Iris pigment epithelial cell (primary cell): ENCODE data around the gene GFRA1.

Experiments used
- DNase-seq: peaks from one replicate; pipeline ENCODE4 v3.0.0-alpha.2; 2011; ENCODE audit warnings: low read depth

The GFRA1 gene

GRCh38 chr10:116241085-116241484, 31.9 kb downstream of the GFRA1 start:
- no peak for DNase-seq

- DNase-seq: no peak
These were observed 32.7 kb downstream of the GFRA1 start for GRCh38 chr10:116240157-116240950.

- no peak for DNase-seq
These were observed 33.8 kb downstream of the GFRA1 start for GRCh38 chr10:116239229-116239628.

GRCh38 chr10:116237970-116238369, 35.0 kb downstream of the GFRA1 start:
- DNase-seq: no peak

- DNase-seq: peak; percentile 55
These were observed 35.7 kb downstream of the GFRA1 start for GRCh38 chr10:116237260-116237659.

- DNase-seq: no peak
These were observed 39.8 kb downstream of the GFRA1 start for GRCh38 chr10:116233230-116233629.

GRCh38 chr10:116232613-116233012, 40.4 kb downstream of the GFRA1 start:
- DNase-seq: no peak

- no peak for DNase-seq
These were observed 46.2 kb downstream of the GFRA1 start for GRCh38 chr10:116226766-116227165.

- no peak for DNase-seq
These were observed 47.0 kb downstream of the GFRA1 start for GRCh38 chr10:116226053-116226452.

- no peak for DNase-seq
These were observed 49.7 kb downstream of the GFRA1 start for GRCh38 chr10:116223289-116223688.

GRCh38 chr10:116221053-116221452, 52.0 kb downstream of the GFRA1 start:
- DNase-seq: no peak

GRCh38 chr10:116216676-116217075, 56.3 kb downstream of the GFRA1 start:
- DNase-seq: peak; percentile 28

GRCh38 chr10:116215651-116216050, 57.4 kb downstream of the GFRA1 start:
- no peak for DNase-seq

GRCh38 chr10:116211682-116212081, 61.3 kb downstream of the GFRA1 start:
- peak; percentile 99 for DNase-seq

- peak; percentile 28 for DNase-seq
These were observed 62.2 kb downstream of the GFRA1 start for GRCh38 chr10:116210588-116211346.

GRCh38 chr10:116209781-116210180, 63.2 kb downstream of the GFRA1 start:
- DNase-seq: no peak

- DNase-seq: no peak
These were observed 63.9 kb downstream of the GFRA1 start for GRCh38 chr10:116208956-116209567.

GRCh38 chr10:116207690-116208089, 65.3 kb downstream of the GFRA1 start:
- DNase-seq: no peak

GRCh38 chr10:116203661-116204060, 69.3 kb downstream of the GFRA1 start:
- DNase-seq: no peak

- DNase-seq: no peak
These were observed 71.2 kb downstream of the GFRA1 start for GRCh38 chr10:116201670-116202430.

- peak; percentile 83 for DNase-seq
These were observed 72.0 kb downstream of the GFRA1 start for GRCh38 chr10:116201011-116201410.

- no peak for DNase-seq
These were observed 74.3 kb downstream of the GFRA1 start for GRCh38 chr10:116198676-116199035.
